Activated T-cell treated with anti-CD3 and anti-CD28 coated beads for 24 hours (primary cell): ENCODE data around the gene TSPO2.

ENCODE experiments used
- DNase-seq: peaks from one replicate; pipeline ENCODE4 v3.0.0-alpha.2; 2020; ENCODE audit warnings: low read depth

TSPO2 gene

DNA sequence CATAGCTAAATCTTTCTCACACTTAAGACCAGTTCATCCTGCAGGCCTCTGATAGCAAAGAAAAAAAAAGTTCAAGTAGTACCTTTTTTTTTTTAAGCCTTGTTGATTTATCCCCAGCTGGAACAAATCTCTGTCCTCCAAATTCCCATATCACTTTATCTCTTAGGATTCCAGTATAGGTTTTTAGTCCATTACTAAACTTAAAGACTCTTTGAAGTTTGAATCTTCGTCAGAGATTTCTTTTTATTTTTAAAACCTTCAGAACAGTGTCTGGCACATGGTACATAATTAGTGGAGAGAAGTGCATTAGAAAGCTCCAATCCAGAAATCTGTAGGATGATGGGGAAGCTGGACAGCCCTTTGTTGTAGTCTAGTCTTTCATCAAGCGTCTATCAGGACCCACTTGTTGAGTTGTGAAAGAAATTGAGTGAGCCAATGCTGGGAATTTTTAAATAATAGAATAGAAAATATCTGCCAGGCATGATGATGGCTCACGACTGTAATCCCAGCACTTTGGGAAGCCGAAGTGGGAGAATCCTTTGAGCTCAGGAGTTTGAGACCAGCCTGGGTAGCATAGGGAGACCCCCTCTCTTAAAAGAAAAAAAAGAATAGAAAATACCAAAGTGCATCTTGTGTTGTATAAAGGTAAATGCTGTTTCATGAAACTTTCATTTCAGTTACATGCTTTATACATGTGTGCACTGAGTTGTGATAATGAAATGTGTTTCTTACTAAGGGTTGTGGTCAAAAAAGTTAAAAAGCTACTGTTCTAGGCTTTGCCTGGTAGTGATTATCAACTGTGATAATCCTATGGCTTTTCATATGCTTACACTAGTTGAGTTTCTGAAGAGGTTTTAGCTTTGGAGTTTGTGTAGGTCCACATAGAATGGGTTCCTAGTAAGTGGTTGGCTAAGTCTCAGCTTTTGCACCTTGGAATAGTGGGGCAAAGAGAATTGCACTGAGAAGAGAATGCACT, 33.7 kb downstream of the TSPO2 start:
- DNase-seq = no peak

GRCh38 chr6:41077536-41077935, 35.3 kb downstream of the TSPO2 start:
- DNase-seq = no peak

DNA sequence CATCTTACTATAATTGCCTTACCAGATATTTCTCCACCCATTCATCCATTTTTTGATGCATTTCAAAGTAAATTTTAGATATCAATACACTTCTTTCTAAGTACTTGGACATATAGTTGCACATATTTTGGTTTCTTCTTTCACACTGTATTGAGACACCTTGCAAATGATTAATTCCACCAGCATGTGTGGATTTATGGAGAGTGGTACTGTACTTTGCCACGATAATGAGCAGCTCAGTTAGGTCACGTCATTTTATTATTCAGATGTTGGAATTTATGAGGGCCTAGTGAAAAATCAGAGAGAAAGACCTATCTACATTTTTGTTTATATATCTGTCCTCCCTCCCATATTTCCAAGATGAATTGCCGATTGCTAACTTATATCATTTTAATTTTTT, 35.8 kb downstream of the TSPO2 start:
- DNase-seq = no peak

- DNase-seq = no peak
Observed at GRCh38 chr6:41079080-41079479, 36.8 kb downstream of the TSPO2 start.

- DNase-seq = no peak
Observed at GRCh38 chr6:41080621-41081020, 38.4 kb downstream of the TSPO2 start.

DNA sequence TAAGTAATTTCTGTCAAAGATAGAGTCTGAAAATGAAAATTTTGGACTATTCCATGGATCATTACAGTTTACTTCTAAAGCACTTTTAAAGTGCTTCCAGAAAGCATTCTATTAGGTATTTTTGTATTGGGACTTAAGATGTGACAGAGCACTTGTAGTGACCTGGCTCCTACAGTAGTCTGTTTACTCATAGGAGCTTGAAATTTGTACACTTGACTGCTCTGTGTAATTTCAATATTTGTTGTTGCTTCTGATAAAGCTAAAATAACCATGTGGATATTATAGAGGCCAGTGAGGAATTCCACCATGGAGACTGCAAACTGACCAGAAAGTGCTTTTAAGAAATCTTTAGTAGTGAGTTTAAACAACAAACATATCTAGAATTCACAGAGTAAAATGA, 40.8 kb downstream of the TSPO2 start:
- DNase-seq = no peak

DNA sequence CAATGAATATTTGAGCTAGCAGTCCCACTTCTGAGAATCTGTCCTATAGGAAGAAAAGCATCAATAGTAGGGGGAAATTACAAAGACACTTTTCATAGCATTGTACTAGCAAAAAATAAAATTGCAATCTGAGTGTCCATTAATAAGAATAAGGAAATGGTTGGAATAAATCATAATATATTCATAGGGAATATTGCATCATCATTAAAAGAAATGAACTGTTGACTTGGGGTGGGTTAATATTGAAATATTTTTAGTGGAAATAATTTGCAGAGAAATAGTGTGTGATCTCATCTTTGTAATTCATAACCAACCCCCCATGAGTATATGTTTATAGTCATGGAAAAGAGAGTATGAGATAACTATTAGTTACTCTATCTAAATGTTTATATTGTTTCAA, 42.9 kb downstream of the TSPO2 start:
- DNase-seq = no peak

DNA sequence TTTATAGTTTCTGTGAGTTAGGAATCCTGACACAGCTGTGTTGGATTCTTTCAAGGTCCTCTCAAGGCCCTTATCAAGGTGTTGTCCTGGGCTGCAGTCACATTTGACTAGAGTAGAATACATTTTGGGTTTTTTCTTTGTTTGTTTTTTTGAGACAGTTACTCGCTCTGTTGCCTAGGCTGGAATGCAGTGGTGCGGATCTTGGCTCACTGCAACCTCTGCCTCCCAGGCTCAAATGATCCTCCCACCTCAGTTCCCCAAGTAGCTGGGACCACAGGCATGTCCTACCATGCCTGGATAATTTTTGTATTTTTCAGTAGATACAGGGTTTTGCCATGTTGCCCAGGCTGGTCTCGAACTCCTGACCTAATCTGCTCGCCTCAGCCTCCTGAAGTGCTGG, 46.2 kb downstream of the TSPO2 start:
- DNase-seq = no peak

DNA sequence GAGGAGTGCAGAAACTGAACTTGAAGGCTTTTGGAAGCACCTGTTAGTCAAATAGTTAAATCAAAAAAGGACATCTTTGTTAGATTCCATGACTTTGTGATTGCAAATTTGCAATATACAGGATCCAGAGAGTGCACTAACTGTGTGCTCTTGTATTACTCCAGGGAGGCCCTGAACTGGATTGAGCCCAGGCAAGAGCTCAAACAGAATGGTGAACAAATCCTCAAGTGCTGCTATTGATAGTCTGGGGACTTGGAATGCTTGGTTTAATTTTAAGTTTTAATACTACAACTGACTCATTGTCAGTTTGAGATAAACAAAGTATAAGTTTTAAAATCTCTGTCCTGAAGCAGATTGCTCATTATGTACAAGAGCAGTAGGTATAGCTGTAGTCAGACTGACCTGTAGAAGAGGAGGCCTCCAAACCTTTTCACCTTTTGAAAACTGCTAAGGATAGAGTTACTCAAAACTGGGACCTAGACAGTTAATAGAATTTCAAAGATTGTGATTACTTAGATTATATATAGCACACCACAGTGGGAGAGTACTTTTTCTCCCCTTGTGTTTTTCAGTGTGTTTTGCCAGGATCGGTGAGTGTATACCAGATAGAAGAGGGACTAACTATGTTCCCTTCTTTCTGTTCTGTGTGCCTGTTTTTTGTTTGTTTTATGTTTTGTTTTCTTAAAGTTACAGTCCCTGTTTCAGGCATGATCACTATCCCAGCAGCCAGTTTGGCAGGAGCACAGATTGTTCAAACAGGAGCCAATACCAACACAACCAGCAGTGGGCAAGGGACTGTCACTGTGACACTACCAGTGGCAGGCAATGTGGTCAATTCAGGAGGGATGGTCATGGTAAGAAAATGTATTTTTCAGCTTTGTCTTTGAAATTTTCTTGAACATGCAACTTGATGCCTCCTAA, 48.8 kb downstream of the TSPO2 start:
- DNase-seq = no peak

DNA sequence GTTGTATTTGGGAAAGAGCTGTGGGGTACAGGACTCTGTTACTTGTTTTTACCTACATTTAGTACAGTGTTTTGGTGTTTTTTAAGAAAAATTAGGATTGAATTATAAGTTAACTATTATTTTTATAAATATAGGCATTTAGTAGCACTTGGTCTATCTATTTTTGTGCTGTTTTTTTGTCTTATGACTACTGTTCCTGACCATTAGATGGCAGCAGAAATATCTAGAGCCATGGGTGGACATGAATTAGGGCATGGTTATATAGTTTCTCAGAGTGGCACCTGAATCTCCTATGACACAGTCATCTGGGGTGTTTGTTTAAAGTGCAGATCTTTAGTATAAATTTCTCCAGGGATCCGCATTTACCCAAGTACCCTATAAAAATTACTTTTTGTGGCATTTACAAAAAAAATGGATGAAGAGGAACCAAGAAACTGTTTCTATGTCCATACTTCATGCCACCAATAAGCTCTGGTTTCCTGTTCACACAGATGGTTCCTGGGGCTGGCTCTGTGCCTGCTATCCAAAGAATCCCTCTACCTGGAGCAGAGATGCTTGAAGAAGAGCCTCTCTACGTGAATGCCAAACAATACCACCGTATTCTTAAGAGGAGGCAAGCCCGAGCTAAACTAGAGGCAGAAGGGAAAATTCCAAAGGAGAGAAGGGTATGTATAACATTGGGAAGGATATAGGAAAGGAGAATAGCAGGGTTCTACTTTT, 50.3 kb downstream of the TSPO2 start:
- no peak for DNase-seq

GRCh38 chr6:41093729-41094128, 51.5 kb downstream of the TSPO2 start:
- no peak for DNase-seq
